WTC11 (cell line): ENCODE measurements around the gene INPP5K. TPM values are rescaled to one million over a fixed set of nuclear protein-coding genes. Genes with fewer than 3 reads are reported as not detected.
A peak's percentile ranks its signal among the peaks of the same experiment; 100 is the strongest.

Experiments
- ATAC-seq: fragments of 200-7000 bp; cut with Tn5 transposase; 2 replicates; pipeline ENCODE4 v1.10.0; 2021; ENCODE audit warnings: mild to moderate bottlenecking, moderate library complexity
- CTCF ChIA-PET: fragments of 300-600 bp; sonication (Branson Sonifier 250); formaldehyde crosslinking; loops from one replicate; lab custom pipeline; 2021; ENCODE audit warnings: antibody characterized with exemption; lab: Charles Lee
- POLR2A ChIA-PET: fragments of 350-600 bp; sonication (Branson Sonifier 250); formaldehyde crosslinking; loops from one replicate; lab custom pipeline; 2021; ENCODE audit warnings: antibody characterized with exemption; lab: Charles Lee
- DNase-seq: peaks from one replicate; pipeline ENCODE4 v3.0.0; 2021; ENCODE audit warnings: low spot score
- H3K27ac Mint-ChIP-seq: 2 replicates; pipeline ENCODE4 v1.8.0; 2021; ENCODE audit warnings: mixed read lengths
- H3K27me3 Mint-ChIP-seq: 2 replicates; pipeline ENCODE4 v1.8.0; 2021; ENCODE audit warnings: low read depth, mild to moderate bottlenecking, moderate library complexity, mixed read lengths
- H3K36me3 Mint-ChIP-seq: 2 replicates; pipeline ENCODE4 v1.8.0; 2021; ENCODE audit warnings: mixed read lengths
- H3K4me1 Mint-ChIP-seq: 2 replicates; pipeline ENCODE4 v1.8.0; 2022; ENCODE audit warnings: mixed read lengths
- H3K4me3 Mint-ChIP-seq: 2 replicates; pipeline ENCODE4 v1.8.0; 2021; ENCODE audit warnings: mild to moderate bottlenecking, moderate library complexity, mixed read lengths
- H3K9me3 Mint-ChIP-seq: 2 replicates; pipeline ENCODE4 v1.8.0; 2021; ENCODE audit warnings: mixed read lengths
- ATF6 ChIP-seq: sonication (generic); formaldehyde crosslinking; IDR thresholded peaks from 2 replicates; pipeline ENCODE4 v1.8.1; 2023; ENCODE audit warnings: mild to moderate bottlenecking, missing genetic modification reagents
- CBFB ChIP-seq: sonication (generic); formaldehyde crosslinking; IDR thresholded peaks from 2 replicates; pipeline ENCODE4 v1.8.1; 2022; ENCODE audit warnings: mild to moderate bottlenecking, low read depth, missing genetic modification reagents
- CDX4 ChIP-seq: fragments of 250-450 bp; sonication (Bioruptor Pico); IDR thresholded peaks from 2 replicates; pipeline ENCODE4 v1.9.0; 2021; ENCODE audit warnings: moderate library complexity, mild to moderate bottlenecking, inconsistent platforms, borderline replicate concordance
- E2F1 ChIP-seq: sonication (generic); formaldehyde crosslinking; IDR thresholded peaks from 2 replicates; pipeline ENCODE4 v1.8.0; 2022; ENCODE audit warnings: mild to moderate bottlenecking, missing genetic modification reagents
- ELF4 ChIP-seq: sonication (generic); formaldehyde crosslinking; IDR thresholded peaks from 2 replicates; pipeline ENCODE4 v1.8.1; 2022; ENCODE audit warnings: low read depth, mild to moderate bottlenecking, moderate library complexity, missing genetic modification reagents
- EMX1 ChIP-seq: fragments of 250-450 bp; sonication (Bioruptor Pico); IDR thresholded peaks from 2 replicates; pipeline ENCODE4 v1.8.0; 2021; ENCODE audit warnings: mild to moderate bottlenecking
- FOXK1 ChIP-seq: sonication (generic); formaldehyde crosslinking; IDR thresholded peaks from 2 replicates; pipeline ENCODE4 v1.8.0; 2022; ENCODE audit warnings: mild to moderate bottlenecking, moderate library complexity, missing genetic modification reagents
- GRHL2 ChIP-seq: fragments of 250-450 bp; sonication (Bioruptor Pico); IDR thresholded peaks from 2 replicates; pipeline ENCODE4 v1.8.0; 2022; ENCODE audit warnings: mild to moderate bottlenecking, moderate library complexity; ENCODE audit not compliant: insufficient replicate concordance, severe bottlenecking
- HMGA2 ChIP-seq: fragments of 250-450 bp; sonication (Bioruptor Pico); IDR thresholded peaks from 2 replicates; pipeline ENCODE4 v1.4.0; 2021; ENCODE audit warnings: mild to moderate bottlenecking, moderate library complexity
- NFATC4 ChIP-seq: fragments of 250-450 bp; sonication (Bioruptor Pico); IDR thresholded peaks from 2 replicates; pipeline ENCODE4 v1.9.0; 2021; ENCODE audit warnings: mild to moderate bottlenecking
- NFYB ChIP-seq: sonication (generic); formaldehyde crosslinking; conservative IDR thresholded peaks from 2 replicates; pipeline ENCODE4 v1.8.0; 2022; ENCODE audit warnings: low read depth, missing genetic modification reagents
- OVOL2 ChIP-seq: fragments of 250-450 bp; sonication (Bioruptor Pico); IDR thresholded peaks from 2 replicates; pipeline ENCODE4 v1.9.0; 2021; ENCODE audit warnings: mild to moderate bottlenecking, borderline replicate concordance
- PRDM15 ChIP-seq: sonication (generic); formaldehyde crosslinking; IDR thresholded peaks from 2 replicates; pipeline ENCODE4 v1.8.0; 2022; ENCODE audit warnings: missing genetic modification reagents
- PREB ChIP-seq: sonication (generic); formaldehyde crosslinking; IDR thresholded peaks from 2 replicates; pipeline ENCODE4 v1.8.1; 2022; ENCODE audit warnings: mild to moderate bottlenecking, missing genetic modification reagents, moderate library complexity, borderline replicate concordance
- SMAD4 ChIP-seq: sonication (generic); formaldehyde crosslinking; IDR thresholded peaks from 2 replicates; pipeline ENCODE4 v1.8.0; 2022; ENCODE audit warnings: mild to moderate bottlenecking, missing genetic modification reagents
- TEAD1 ChIP-seq: sonication (generic); formaldehyde crosslinking; IDR thresholded peaks from 2 replicates; pipeline ENCODE4 v1.8.0; 2022; ENCODE audit warnings: mild to moderate bottlenecking, missing genetic modification reagents
- TEAD4 ChIP-seq: sonication (generic); formaldehyde crosslinking; IDR thresholded peaks from 2 replicates; pipeline ENCODE4 v1.8.0; 2022; ENCODE audit warnings: mild to moderate bottlenecking, missing genetic modification reagents
- ZNF317 ChIP-seq: sonication (generic); formaldehyde crosslinking; IDR thresholded peaks from 2 replicates; pipeline ENCODE4 v1.8.1; 2023; ENCODE audit warnings: low read depth, mild to moderate bottlenecking, moderate library complexity, missing genetic modification reagents, borderline replicate concordance
- ZNF425 ChIP-seq: fragments of 250-450 bp; sonication (Bioruptor Pico); conservative IDR thresholded peaks from 2 replicates; pipeline ENCODE4 v1.9.0; 2021; ENCODE audit warnings: mild to moderate bottlenecking
- total RNA-seq: library from RNA; stranded (reverse); gene quantifications from 3 replicates; pipeline ENCODE4 v1.2.3, GENCODE V29; 2021

Gene INPP5K
- total RNA-seq, 1 experiment from 2014 or later, result 26.8 TPM

- Mint-ChIP-seq H3K27ac (no peak overlapping the region), H3K9me3 (no peaks in the 10 kb centered on the region), H3K36me3 (peaks cover 17% of the 10 kb centered on the region), H3K4me1 (no peaks in the 10 kb centered on the region), H3K4me3 (no peak overlapping the region), H3K27me3 (no peaks in the 10 kb centered on the region)
- ChIA-PET POLR2A (no interaction called here), CTCF (no interaction called here)
- DNase-seq (no peak), ATAC-seq (no peak)
- TF ChIP-seq CBFB (CRISPR knock-in tag) (no peak), ELF4 (no peak), NFATC4 (CRISPR knock-in tag) (no peak), HMGA2 (CRISPR knock-in tag) (no peak), CDX4 (CRISPR knock-in tag) (no peak)
These were observed 41.8 kb downstream of the INPP5K start for GRCh38 chr17:1474402-1475189.

GRCh38 chr17:1473841-1474240 lies 42.6 kb downstream of the INPP5K start:
- H3K4me1 Mint-ChIP-seq, result peaks cover under 1% of the 10 kb centered on the region
- ChIA-PET POLR2A (no interaction called here), CTCF (no interaction called here)
- ATAC-seq (no peak), DNase-seq (no peak)
- no peak overlapping the region for H3K4me3 Mint-ChIP-seq
- H3K9me3 Mint-ChIP-seq, result no peaks in the 10 kb centered on the region
- peaks cover 25% of the 10 kb centered on the region for H3K36me3 Mint-ChIP-seq
- peak overlapping the region; percentile 15 for H3K27ac Mint-ChIP-seq
- TF ChIP-seq TEAD4, result no peak
- H3K27me3 Mint-ChIP-seq, result no peaks in the 10 kb centered on the region

GRCh38 chr17:1473170-1473569 lies 43.2 kb downstream of the INPP5K start:
- H3K4me3 Mint-ChIP-seq, result no peak overlapping the region
- H3K36me3 Mint-ChIP-seq, result peaks cover 27% of the 10 kb centered on the region
- ATAC-seq (peak; percentile 38; the same call in 1 of the 2 replicates), DNase-seq (peak; percentile 30)
- CTCF ChIA-PET, result interaction anchor here (1.2 kb wide), 1 partner anchor 12 kb away, joined by 3 read pairs; no protein-coding TSS in a partner anchor
- POLR2A ChIA-PET, result no interaction called here
- no peaks in the 10 kb centered on the region for H3K27me3 Mint-ChIP-seq
- no peaks in the 10 kb centered on the region for H3K9me3 Mint-ChIP-seq
- H3K4me1 Mint-ChIP-seq, result peaks cover 6% of the 10 kb centered on the region
- H3K27ac Mint-ChIP-seq, result no peak overlapping the region
- no peak for TF ChIP-seq TEAD1 (CRISPR knock-in tag)
- no peak for TF ChIP-seq ELF4
- TF ChIP-seq ZNF425 (CRISPR knock-in tag), result no peak
- no peak for TF ChIP-seq ATF6 (CRISPR knock-in tag)
- TF ChIP-seq OVOL2 (CRISPR knock-in tag), result no peak
- TF ChIP-seq ZNF317, result no peak
- TF ChIP-seq PREB (CRISPR knock-in tag), result no peak
- no peak for TF ChIP-seq E2F1 (CRISPR knock-in tag)
- no peak for TF ChIP-seq SMAD4 (CRISPR knock-in tag)
- no peak for TF ChIP-seq EMX1 (CRISPR knock-in tag)
- TF ChIP-seq GRHL2 (CRISPR knock-in tag), result no peak
- TF ChIP-seq NFYB (CRISPR knock-in tag), result no peak
- no peak for TF ChIP-seq PRDM15 (CRISPR knock-in tag)
- TF ChIP-seq FOXK1 (CRISPR knock-in tag), result no peak
